ENCODE measurements around the gene AP1S3.
"Not testable (repeated sequence)": the region's sequence is repeated elsewhere in the genome, so short reads cannot be mapped to it uniquely, and the experiment has no call there.

DNA sequence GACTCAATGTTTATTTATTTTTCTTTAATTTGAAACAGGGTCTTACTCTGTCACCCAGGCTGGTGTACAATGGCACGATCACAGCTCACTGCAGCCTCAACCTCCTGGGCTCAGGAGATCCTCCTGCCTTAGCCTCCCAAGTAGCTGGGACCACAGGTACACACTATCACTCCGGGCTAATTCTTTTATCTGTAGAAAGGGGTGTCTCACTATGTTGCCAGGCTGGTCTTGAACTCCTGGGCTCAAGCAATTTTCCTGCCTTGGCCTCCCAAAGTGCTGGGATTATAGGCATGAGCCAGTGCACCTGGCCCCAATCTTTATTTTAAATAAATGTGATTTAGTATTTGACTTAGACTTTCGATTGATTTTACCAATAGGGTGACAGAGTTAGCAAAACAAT, 22.6 kb downstream of the AP1S3 start:
- TF ChIP-seq, protein P1, sequence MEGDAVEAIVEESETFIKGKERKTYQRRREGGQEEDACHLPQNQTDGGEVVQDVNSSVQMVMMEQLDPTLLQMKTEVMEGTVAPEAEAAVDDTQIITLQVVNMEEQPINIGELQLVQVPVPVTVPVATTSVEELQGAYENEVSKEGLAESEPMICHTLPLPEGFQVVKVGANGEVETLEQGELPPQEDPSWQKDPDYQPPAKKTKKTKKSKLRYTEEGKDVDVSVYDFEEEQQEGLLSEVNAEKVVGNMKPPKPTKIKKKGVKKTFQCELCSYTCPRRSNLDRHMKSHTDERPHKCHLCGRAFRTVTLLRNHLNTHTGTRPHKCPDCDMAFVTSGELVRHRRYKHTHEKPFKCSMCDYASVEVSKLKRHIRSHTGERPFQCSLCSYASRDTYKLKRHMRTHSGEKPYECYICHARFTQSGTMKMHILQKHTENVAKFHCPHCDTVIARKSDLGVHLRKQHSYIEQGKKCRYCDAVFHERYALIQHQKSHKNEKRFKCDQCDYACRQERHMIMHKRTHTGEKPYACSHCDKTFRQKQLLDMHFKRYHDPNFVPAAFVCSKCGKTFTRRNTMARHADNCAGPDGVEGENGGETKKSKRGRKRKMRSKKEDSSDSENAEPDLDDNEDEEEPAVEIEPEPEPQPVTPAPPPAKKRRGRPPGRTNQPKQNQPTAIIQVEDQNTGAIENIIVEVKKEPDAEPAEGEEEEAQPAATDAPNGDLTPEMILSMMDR (conservative IDR thresholded peaks at IDR 0.05), result not testable (repeated sequence)
- TF ChIP-seq EZH2 (IDR thresholded peaks at IDR 0.05; ENCODE audit: low read depth), result not testable (repeated sequence)
